Sigmoid colon (tissue), 7 donors: Measurements from ENCODE around the gene TM9SF2. TPM values are rescaled to one million over a fixed set of nuclear protein-coding genes. Genes with fewer than 3 reads are reported as not detected.

Experiments
- DNase-seq: peaks from one replicate; pipeline ENCODE4 v3.0.0-alpha.2; 2019
- H3K27ac ChIP-seq, 4 donors: fragments of 200-600 bp; sonication (generic); one replicate each; pipeline ENCODE4 v1.5.1; 2016 to 2019; ENCODE audit warnings: mild to moderate bottlenecking in 1 of 4
- H3K27me3 ChIP-seq, 3 donors: fragments of 200-600 bp; sonication (generic); one replicate each; pipeline ENCODE4 v1.5.1; 2019; ENCODE audit warnings: mild to moderate bottlenecking in 1 of 3
- H3K36me3 ChIP-seq, 4 donors: fragments of 200-600 bp; sonication (generic); one replicate each; pipeline ENCODE4 v1.5.1; 2016 to 2019
- H3K4me1 ChIP-seq, 4 donors: fragments of 200-600 bp; sonication (generic); one replicate each; pipeline ENCODE4 v1.5.1; 2017 to 2019
- H3K4me3 ChIP-seq, 4 donors: fragments of 200-600 bp; sonication (generic); one replicate each; pipeline ENCODE4 v1.5.1; 2017 to 2019; ENCODE audit warnings: mild to moderate bottlenecking in 2 of 4, moderate library complexity in 1 of 4
- H3K9me3 ChIP-seq, 4 donors: fragments of 200-600 bp in 3 of 4; sonication (generic) in 3 of 4; one replicate each; pipeline versions ENCODE4 v1.5.1 to v1.6.1; 2013 to 2019
- CTCF ChIP-seq, 4 experiments: fragments of 450-650 bp in 3 of 4; fragments of 200-600 bp in 1 of 4; IDR thresholded peaks; one replicate each; pipeline ENCODE4 v1.5.1; 2016 to 2019; ENCODE audit warnings: antibody characterized with exemption in 4 of 4, mild to moderate bottlenecking in 3 of 4, moderate library complexity in 2 of 4
- EP300 ChIP-seq, 4 donors: sonication (generic); formaldehyde crosslinking; IDR thresholded peaks; one replicate each; pipeline ENCODE4 v1.6.1; 2017; ENCODE audit warnings: antibody characterized with exemption in 4 of 4
- POLR2A ChIP-seq, 2 donors: fragments of 450-650 bp; IDR thresholded peaks; one replicate each; pipeline ENCODE4 v1.6.1; 2016; ENCODE audit warnings: antibody characterized with exemption in 2 of 2, mild to moderate bottlenecking in 2 of 2, moderate library complexity in 2 of 2
- POLR2AphosphoS5 ChIP-seq, 4 donors: sonication (generic); formaldehyde crosslinking; IDR thresholded peaks; one replicate each; pipeline ENCODE4 v1.6.1; 2017; ENCODE audit warnings: antibody characterized with exemption in 4 of 4
- WGBS, 2 donors: extraction: QIAGEN DNeasy Blood & Tissue Kit; methylation state at CpG; one replicate each; pipeline ENCODE4 v1.1.7; 2013; 5-methylcytosine and 5-hydroxymethylcytosine counted together
- intact Hi-C: fragments of 100-400 bp; cut with DNase I; formaldehyde crosslinking; loops from one replicate; pipeline ENCODE4 v1.15.1; 2023
- polyA plus RNA-seq, 3 donors: library from polyadenylated mRNA; stranded (reverse); fragments of 200-250 nt; gene quantifications; one replicate each; pipeline ENCODE4 v1.2.3, GENCODE V29; 2013
- total RNA-seq, 4 donors: library from RNA; depleted of rRNA; stranded (reverse); fragments of >200 nt; gene quantifications; one replicate each; pipeline ENCODE4 v1.1.0, GENCODE V29; 2016
- donor health status: healthy with polysubstance abuse.
- donor health status: Bipolar disorder and iron deficiency.
- donor health status: healthy.

The TM9SF2 gene
- total and polyA plus RNA-seq, 7 donors = 21.6 to 110 (median 61.6) TPM

DNA sequence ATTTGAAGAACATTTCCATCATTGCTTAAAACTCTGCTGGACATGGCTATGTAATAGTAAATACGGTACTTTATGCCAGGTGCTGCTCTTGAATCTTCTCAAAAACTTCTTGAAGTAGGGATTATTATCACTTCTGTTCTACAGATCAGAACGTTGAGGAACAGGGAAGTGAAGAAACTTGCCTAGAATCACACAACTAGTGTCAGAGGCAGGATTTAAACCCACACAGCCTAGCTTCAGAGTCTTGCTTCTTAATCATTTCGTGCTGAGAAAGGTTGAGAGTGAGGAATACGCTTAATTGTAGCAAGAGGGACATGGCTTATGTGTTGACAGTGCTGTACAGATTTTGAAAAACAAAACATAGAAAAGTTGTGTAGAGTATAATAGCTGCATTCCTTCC is 13.5 kb downstream of the TM9SF2 start:
- Histone ChIP-seq H3K27me3 (no peaks in the 10 kb centered on the region), H3K4me1 (peaks cover 0 to 22% (median 13%) of the 10 kb centered on the region in 4 donors), H3K27ac (no peak overlapping the region), H3K4me3 (no peak overlapping the region), H3K36me3 (peaks cover 0 to 16% (median 2%) of the 10 kb centered on the region in 4 donors), H3K9me3 (no peaks in the 10 kb centered on the region)
- intact Hi-C loops = no loop called here
- TF ChIP-seq EP300 (IDR thresholded peaks at IDR 0.05) = no peak
- TF ChIP-seq POLR2AphosphoS5 (IDR thresholded peaks at IDR 0.05) = no peak
- no peak for TF ChIP-seq POLR2A (IDR thresholded peaks at IDR 0.05)
- TF ChIP-seq CTCF (IDR thresholded peaks at IDR 0.05) = no peak
- 83 to 90% methylated on average over 4 of the region's 4 CpGs for WGBS, 2 donors
- DNase-seq = no peak

GRCh38 chr13:99516153-99516929 is 15.1 kb downstream of the TM9SF2 start:
- TF ChIP-seq EP300 (IDR thresholded peaks at IDR 0.05) = no peak
- no peak for TF ChIP-seq CTCF (IDR thresholded peaks at IDR 0.05)
- no peak for TF ChIP-seq POLR2AphosphoS5 (IDR thresholded peaks at IDR 0.05)
- TF ChIP-seq POLR2A (IDR thresholded peaks at IDR 0.05) = no peak
- DNase-seq = no peak

GRCh38 chr13:99517577-99517976 is 16.3 kb downstream of the TM9SF2 start:
- Histone ChIP-seq H3K9me3 (no peaks in the 10 kb centered on the region), H3K36me3 (peaks cover 7 to 44% (median 15%) of the 10 kb centered on the region in 4 donors)
- WGBS, 2 donors = 89 to 92% methylated on average over 2 of the region's 2 CpGs

More at GRCh38 chr13:99516153-99516929, 15.1 kb downstream of the TM9SF2 start:
- Histone ChIP-seq H3K27ac (no peak overlapping the region), H3K27me3 (no peaks in the 10 kb centered on the region), H3K9me3 (no peaks in the 10 kb centered on the region), H3K4me1 (peaks cover 0 to 21% (median 11%) of the 10 kb centered on the region in 4 donors), H3K36me3 (peaks cover 3 to 31% (median 8%) of the 10 kb centered on the region in 4 donors), H3K4me3 (no peak overlapping the region)
- 80 to 86% methylated on average over 5 of the region's 5 CpGs for WGBS, 2 donors
- intact Hi-C loops = no loop called here

GRCh38 chr13:99517984-99518383 is 16.7 kb downstream of the TM9SF2 start:
- 96 to 97% methylated on average over 6 of the region's 6 CpGs for WGBS, 2 donors

More at GRCh38 chr13:99517577-99517976, 16.3 kb downstream of the TM9SF2 start:
- Histone ChIP-seq H3K4me1 (peaks cover 0 to 10% (median 6%) of the 10 kb centered on the region in 4 donors), H3K27me3 (no peaks in the 10 kb centered on the region), H3K27ac (no peak overlapping the region), H3K4me3 (no peak overlapping the region)
- no peak for DNase-seq
- TF ChIP-seq CTCF (IDR thresholded peaks at IDR 0.05) (no peak), POLR2AphosphoS5 (IDR thresholded peaks at IDR 0.05) (no peak), EP300 (IDR thresholded peaks at IDR 0.05) (no peak), POLR2A (IDR thresholded peaks at IDR 0.05) (no peak)
- intact Hi-C loops = no loop called here

GRCh38 chr13:99522298-99522697 is 21.0 kb downstream of the TM9SF2 start:
- no peaks in the 10 kb centered on the region for H3K27me3 ChIP-seq
- TF ChIP-seq POLR2AphosphoS5 (IDR thresholded peaks at IDR 0.05) = no peak
- TF ChIP-seq EP300 (IDR thresholded peaks at IDR 0.05) = no peak
- TF ChIP-seq POLR2A (IDR thresholded peaks at IDR 0.05) = no peak
- no peak for TF ChIP-seq CTCF (IDR thresholded peaks at IDR 0.05)
- H3K4me3 ChIP-seq = no peak overlapping the region
- no peak for DNase-seq
- 97 to 99% methylated on average over 2 of the region's 2 CpGs for WGBS, 2 donors
- no peak overlapping the region for H3K27ac ChIP-seq
- H3K9me3 ChIP-seq = no peaks in the 10 kb centered on the region
- H3K36me3 ChIP-seq = peaks cover 7 to 76% (median 22%) of the 10 kb centered on the region in 4 donors
- H3K4me1 ChIP-seq = no peaks in the 10 kb centered on the region
- intact Hi-C loops = no loop called here

More at GRCh38 chr13:99517984-99518383, 16.7 kb downstream of the TM9SF2 start:
- Histone ChIP-seq H3K27ac (no peak overlapping the region), H3K9me3 (no peaks in the 10 kb centered on the region), H3K36me3 (peaks cover 7 to 48% (median 15%) of the 10 kb centered on the region in 4 donors), H3K4me1 (peaks cover 0 to 9% (median 4%) of the 10 kb centered on the region in 4 donors), H3K27me3 (no peaks in the 10 kb centered on the region), H3K4me3 (no peak overlapping the region)
- DNase-seq = no peak
- TF ChIP-seq EP300 (IDR thresholded peaks at IDR 0.05) (no peak), POLR2AphosphoS5 (IDR thresholded peaks at IDR 0.05) (no peak)
- intact Hi-C loops = no loop called here
